Liver (tissue), 3 donors: Measurements from ENCODE around the gene NINJ2.

ENCODE experiments used
- CTCF ChIP-seq: fragments of 150-350 bp; IDR thresholded peaks from 2 replicates; pipeline ENCODE4 v1.5.1; 2017; ENCODE audit warnings: improper control_type of control experiment, low read depth, low read length; ENCODE audit not compliant: missing input control
- REST ChIP-seq: IDR thresholded peaks from 2 replicates; pipeline ENCODE4 v1.6.1; 2016; ENCODE audit warnings: antibody characterized with exemption, mild to moderate bottlenecking
- RXRA ChIP-seq, 2 donors: IDR thresholded peaks; 2 replicates each; pipeline ENCODE4 v1.6.1; 2017 to 2018; ENCODE audit warnings: antibody characterized with exemption in 2 of 2, mild to moderate bottlenecking in 1 of 2
- TAF1 ChIP-seq: conservative IDR thresholded peaks from 2 replicates; pipeline ENCODE4 v1.6.1; 2016; ENCODE audit warnings: antibody characterized with exemption, mild to moderate bottlenecking
- TF ChIP-seq, protein P1 (sequence below): IDR thresholded peaks from 2 replicates; pipeline ENCODE4 v1.6.1; 2016; ENCODE audit warnings: antibody characterized with exemption
- TF ChIP-seq, protein P2 (sequence below): IDR thresholded peaks from 2 replicates; pipeline ENCODE4 v1.6.1; 2016; ENCODE audit warnings: antibody characterized with exemption
- donor health status: healthy.
- donor health status: healthy.

DNA sequence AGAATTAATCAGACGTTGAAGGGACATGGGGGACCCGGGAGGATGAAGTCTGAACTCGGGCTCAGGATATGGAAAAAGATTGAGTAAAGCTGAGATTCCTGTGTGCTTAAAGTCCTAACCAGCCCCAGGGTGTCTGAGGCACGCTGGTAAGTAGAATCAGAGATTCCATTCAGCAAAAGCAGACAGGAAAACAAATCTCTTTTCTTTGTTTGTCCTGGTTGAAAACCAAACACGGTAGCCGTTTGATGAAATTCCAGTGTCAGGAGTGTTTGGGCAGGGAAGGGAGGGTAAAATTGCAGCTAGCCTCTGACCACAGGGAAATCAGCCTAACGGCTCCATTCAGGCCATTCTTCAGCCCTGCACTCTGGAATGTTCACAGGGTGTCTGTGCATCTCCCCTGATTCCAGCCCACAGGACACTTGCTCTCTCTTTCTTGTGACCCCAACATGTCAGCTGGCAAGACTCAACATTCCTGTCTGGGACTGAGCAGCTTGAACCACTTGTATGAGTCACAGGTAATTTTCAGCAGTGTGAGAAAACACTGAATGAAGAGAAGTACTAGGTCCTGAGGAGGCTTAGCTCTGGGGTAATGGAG, 31.0 kb downstream of the NINJ2 start:
- no peak for TF ChIP-seq CTCF
- no peak for TF ChIP-seq TAF1
- no peak for TF ChIP-seq REST
- TF ChIP-seq, protein P1, sequence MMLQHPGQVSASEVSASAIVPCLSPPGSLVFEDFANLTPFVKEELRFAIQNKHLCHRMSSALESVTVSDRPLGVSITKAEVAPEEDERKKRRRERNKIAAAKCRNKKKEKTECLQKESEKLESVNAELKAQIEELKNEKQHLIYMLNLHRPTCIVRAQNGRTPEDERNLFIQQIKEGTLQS, result peak; percentile 21
- TF ChIP-seq, protein P2, sequence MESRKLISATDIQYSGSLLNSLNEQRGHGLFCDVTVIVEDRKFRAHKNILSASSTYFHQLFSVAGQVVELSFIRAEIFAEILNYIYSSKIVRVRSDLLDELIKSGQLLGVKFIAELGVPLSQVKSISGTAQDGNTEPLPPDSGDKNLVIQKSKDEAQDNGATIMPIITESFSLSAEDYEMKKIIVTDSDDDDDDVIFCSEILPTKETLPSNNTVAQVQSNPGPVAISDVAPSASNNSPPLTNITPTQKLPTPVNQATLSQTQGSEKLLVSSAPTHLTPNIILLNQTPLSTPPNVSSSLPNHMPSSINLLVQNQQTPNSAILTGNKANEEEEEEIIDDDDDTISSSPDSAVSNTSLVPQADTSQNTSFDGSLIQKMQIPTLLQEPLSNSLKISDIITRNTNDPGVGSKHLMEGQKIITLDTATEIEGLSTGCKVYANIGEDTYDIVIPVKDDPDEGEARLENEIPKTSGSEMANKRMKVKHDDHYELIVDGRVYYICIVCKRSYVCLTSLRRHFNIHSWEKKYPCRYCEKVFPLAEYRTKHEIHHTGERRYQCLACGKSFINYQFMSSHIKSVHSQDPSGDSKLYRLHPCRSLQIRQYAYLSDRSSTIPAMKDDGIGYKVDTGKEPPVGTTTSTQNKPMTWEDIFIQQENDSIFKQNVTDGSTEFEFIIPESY, result no peak
- TF ChIP-seq RXRA (IDR thresholded peaks at IDR 0.05), result peak in 1 of 2 donors; percentile 73
